GM21717 (cell line): ENCODE data around the gene YTHDC2.

Experiments used
- ATAC-seq: cut with Tn5 transposase; IDR thresholded peaks from one replicate; pipeline ENCODE4 v1.9.1; 2021; ENCODE audit warnings: mild to moderate bottlenecking, moderate library complexity; ENCODE audit not compliant: unreplicated experiment

YTHDC2 gene

GRCh38 chr5:113513384-113514288 is at the start of gene YTHDC2:
YTHDC2 (plus strand) TSS chr5:113513694; CDS start chr5:113513896, 202 bp downstream.
- ATAC-seq = peak; percentile 99

DNA sequence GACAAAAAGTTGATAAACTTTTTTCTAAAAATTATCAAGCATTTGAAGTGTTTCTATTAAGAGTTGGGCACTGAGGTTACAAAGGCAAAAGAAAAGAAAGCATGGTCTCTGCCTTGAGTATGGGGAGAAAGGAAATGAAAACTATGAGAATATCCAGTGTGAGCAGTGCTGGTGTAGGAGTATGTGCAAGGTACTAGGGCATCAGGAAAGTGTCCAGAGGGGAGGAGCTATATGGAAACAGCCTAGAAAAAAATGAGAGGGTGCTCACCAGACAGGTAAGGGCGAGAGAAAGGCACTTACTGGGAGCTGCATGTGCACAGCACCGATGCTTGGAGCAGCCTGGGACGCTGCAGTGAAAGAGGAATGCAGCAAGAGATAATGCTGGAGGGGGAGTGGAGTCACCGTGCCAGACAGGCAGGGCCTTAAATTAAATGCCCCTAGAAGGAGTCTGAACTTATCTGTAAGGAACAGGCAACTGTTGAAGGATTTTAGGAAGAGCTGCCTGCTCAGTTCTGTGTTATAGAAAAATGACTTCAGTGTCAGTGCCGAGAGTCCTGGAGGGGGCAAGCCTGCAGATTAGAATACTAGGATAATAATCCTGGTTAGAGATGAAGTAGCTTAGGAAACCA is 39.3 kb upstream of the YTHDC2 start:
- ATAC-seq = no peak

DNA sequence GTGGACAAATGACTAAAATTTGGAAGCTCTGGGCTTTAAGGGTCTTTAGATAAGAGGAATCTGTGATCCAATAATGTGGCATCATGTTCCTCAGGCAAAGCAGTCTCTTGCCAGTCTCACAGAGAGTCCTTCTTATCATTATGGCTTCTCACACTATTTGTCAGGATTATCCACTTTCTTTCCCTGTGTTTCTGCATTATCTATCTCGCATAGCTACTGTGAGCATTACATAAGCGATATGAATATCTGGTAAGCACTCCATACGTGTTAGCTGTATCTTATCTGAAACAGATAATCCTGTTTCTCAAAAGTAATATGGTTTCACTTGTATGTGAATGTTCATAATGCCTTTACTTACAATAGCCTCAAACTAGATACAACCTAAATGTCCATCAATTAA is 34.8 kb upstream of the YTHDC2 start:
- no peak for ATAC-seq

DNA sequence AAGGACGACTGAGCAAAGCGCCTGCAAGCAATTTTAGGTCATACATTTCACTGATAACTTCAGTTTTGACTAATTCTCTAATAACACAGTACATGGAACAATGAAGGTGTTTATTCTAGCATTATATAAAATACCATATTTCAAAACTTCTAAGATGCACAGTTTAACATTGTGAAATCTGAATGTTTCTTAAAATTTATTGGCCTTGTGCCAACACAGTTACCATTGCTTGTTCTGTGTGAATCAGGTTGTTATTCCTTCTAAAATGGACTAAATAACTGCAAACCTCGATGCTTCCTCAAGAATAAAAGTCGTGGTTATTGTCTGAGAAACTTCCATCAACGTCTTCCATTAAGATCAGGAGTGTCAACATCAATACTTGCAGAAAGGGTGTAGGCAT is 33.3 kb upstream of the YTHDC2 start:
- ATAC-seq = no peak

DNA sequence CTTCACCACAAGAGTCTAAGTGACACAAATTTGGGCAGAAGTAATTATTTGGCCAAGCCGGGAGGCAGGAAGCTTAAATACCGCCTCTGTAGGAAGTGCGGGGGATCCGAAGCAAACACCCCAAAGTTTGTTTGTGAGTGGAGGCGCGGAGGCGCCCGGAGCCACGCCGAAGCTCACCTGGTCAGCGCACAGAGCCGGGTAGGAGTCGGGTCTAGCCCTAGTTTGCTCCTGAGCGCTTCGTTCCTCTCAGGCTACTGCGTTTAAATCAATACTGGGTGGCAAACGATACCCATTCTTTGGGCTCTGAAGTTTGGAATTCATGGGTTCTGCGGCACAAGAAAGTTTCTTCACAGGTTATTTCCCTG is 26.1 kb upstream of the YTHDC2 start:
- ATAC-seq = no peak

DNA sequence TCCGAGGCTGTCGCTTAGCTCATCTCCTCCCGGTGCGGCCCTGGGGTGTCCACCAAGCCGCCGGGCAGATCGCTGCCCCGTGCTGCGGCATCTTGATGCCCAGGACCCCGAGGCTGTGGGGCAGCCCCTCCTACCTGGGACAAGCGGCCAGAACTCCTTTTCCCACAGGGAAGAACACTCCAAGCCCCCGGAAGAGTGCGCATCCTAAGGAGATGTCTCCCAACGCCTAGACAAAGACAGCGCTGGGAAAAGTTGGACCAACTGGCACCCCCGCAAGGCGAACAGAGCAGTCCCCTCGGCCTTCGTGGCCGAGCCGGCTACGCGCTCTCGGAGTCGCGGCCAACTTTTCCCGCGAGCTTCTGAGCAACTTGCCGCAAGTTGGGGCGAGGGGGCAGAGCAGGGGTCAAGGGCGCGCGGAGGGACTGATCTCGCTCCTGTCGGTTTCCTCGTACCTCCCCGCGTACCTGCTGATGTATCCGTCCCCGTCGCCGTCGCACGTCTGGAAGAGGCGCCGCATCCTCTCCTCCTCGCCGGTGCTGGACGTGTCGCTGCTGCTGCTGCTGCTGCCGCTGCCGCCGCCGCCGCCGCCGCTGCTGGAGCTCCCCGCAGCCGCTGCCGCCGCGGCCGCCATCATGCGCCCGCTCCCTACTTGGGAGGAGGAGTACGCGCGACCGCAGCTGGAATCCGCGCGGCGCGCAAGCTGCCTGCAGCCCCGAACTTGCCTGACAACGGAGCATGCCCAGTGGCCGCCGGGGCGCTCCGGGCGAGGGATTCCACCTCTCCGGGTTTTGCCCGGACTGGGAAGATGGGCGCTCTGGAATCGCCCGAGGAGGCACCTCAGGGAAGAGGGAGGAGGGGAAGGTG is 25.5 kb upstream of the YTHDC2 start, which contains the start of gene MCC:
MCC (minus strand) TSS at position 673 of the 864 bp plus-strand sequence.
- no peak for ATAC-seq

DNA sequence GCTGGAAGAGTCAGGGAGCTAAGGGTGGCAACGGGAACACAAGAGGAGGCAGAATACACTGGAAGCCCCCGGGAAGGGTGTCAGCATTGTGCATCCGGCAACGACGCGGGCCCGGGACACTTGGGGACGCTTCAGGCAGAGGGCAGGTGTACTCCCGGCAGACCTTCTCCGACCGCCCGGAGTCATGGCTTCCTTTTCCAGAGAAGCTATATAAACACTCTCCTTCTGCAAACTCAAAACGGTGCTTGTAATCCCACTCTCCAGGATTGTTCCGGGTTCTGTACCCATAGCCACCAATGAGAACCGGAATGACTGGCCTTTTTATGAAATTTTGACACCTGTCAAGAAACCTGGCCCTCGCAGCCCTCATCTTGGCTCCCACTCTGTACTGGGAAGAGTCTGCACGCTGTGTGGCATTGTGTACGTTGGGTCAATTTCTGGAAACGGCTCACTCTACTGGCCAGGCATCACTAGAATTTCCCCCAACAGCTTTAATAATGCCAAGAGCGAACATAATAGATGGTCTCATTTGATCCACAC is 24.8 kb upstream of the YTHDC2 start:
- ATAC-seq = peak; percentile 10

GRCh38 chr5:113489299-113489698 is 24.2 kb upstream of the YTHDC2 start:
- peak; percentile 71 for ATAC-seq

GRCh38 chr5:113490317-113490716 is 23.2 kb upstream of the YTHDC2 start:
- ATAC-seq = no peak

- ATAC-seq = no peak
Observed at GRCh38 chr5:113491022-113491421, 22.5 kb upstream of the YTHDC2 start.

GRCh38 chr5:113493446-113493845 is 20.0 kb upstream of the YTHDC2 start:
- ATAC-seq = no peak

- no peak for ATAC-seq
Observed at GRCh38 chr5:113495422-113495841, 18.1 kb upstream of the YTHDC2 start.

DNA sequence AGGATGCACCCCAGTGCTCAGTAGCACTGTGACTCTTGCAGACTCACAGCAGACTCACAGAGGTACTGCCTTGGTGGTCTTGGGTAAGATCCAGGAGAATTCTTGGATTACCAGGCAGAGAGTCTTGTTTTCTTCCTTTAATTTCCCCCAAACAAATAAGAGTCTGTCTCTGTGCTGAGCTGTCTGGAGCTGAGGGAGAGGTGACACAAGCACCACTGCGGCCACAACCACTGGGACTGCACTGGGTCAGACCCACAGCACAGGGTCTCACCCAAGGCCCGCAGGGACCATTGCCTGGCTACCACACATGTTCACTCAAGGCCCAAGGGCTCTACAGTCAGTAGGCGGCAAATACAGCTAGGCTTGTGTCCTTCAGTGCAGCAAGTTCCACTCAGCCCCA is 11.4 kb upstream of the YTHDC2 start:
- no peak for ATAC-seq

DNA sequence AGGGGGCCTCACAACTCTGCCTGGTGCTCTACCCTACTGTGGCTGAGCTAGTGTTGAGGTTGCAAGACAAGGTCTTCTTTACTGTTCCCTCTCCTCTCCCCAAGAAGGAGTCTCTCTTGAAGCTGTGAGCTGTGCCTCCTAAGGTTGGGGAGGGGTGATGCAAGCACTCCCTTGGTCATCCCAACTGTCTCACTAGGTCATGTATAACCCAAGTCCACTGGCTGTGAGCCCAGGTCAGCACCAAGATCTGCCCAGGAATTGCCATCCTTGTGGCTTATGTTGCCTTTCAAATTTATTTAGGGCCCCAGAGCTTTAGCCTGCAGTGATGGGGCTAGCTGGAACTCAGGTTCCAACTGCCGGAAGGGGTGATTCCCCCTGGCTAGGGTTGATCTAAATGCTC is 10.3 kb upstream of the YTHDC2 start:
- no peak for ATAC-seq

DNA sequence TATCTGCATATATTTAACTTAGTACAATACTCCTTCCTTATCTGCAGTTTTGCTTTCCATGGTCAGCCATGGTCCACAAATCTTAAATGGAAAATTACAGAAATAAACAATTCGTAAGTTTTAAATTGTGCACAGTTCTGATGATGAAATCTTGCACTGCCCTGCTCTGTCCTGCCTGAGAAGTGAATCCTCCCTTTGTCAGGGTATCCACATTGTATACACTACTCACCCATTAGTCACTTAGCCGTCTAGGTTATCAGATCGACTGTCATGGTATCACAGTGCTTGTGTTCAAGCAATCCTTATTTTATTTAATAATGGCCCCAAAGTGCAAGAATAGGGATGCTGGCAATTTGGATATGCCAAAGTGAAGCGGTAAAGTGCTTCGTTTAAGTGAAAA is 8.3 kb upstream of the YTHDC2 start:
- no peak for ATAC-seq

- ATAC-seq = no peak
Observed at GRCh38 chr5:113507601-113508000, 5.9 kb upstream of the YTHDC2 start.

DNA sequence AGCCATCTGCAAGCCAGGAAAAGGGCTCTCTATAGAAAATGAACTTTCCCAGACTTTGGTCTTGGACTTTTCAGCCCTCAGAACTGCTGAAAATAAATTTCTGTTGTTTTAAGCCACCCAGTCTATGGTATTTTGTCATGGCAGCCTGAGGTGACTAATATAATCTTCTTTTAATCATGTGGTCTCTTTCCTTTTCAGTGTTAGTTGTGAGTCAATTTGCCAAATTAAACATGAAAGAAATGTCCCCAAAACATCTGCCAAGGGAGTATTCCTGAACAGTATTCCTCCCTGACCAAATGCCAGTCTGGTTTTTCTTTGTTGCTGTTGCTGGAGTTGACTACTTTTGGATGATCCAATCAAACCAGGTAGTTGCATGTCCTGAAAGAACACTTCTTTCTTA is 4.7 kb upstream of the YTHDC2 start:
- ATAC-seq = no peak

GRCh38 chr5:113510836-113511451 is 2.5 kb upstream of the YTHDC2 start:
- ATAC-seq = no peak

DNA sequence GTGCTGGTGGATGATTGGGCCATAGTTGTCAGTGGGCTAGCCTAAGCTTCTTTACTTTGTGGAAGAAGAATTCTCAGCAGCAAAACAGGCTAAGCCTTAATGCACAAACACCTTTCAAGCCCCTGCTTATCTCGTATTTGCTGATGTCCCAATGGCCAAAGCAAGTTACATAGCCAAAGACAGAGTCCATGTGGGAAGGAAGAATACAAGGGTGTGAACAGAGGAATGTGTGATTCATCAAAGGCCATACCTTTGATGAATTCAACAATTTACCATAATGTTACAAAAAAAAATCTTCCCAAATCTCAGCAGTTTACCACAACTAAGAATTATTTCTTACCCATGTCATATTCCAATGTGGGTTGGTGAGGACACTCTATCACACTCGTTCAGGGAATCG is 1.2 kb upstream of the YTHDC2 start:
- ATAC-seq = no peak

- ATAC-seq = no peak
Observed at GRCh38 chr5:113514289-113514635, 768 bp downstream of the YTHDC2 start.

DNA sequence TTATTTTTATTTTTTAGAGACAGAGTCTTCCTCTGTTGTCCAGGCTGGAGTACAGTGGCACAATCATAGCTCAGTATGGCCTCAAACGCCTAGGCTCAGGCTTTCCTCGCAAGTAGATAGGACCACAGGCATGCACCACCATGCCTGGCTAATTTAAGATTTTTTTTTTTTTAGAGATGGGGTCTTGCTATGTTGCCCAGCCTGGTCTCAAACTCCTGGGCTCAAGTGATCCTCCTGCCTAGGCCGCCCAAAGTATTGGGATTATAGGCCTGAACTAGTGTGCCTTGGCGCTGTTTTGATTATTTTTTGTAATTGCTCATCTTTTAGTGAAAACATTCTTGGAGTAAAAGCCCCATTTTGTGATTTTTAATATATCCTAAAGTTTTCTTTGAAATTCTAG is 5.4 kb downstream of the YTHDC2 start:
- ATAC-seq = no peak
